Pancreas (tissue), 10 donors: ENCODE results near the gene AKAP14. TPM values are rescaled to one million over a fixed set of nuclear protein-coding genes. Genes with fewer than 3 reads are reported as not detected.

Experiments used
- ATAC-seq, 4 donors: fragments of 200-7000 bp; cut with Tn5 transposase; one replicate each; pipeline versions ENCODE4 v1.8.0 to v1.9.1; 2020; ENCODE audit warnings: mild to moderate bottlenecking in 4 of 4, moderate library complexity in 4 of 4
- DNase-seq, 6 donors: peaks; one replicate each; pipeline ENCODE4 v3.0.0-alpha.2; 2020
- FAIRE-seq: peaks from 2 replicates; lab custom pipeline; 2012; peaks lifted over from hg19 to GRCh38; lab: Jason Lieb, UNC
- H3K27ac ChIP-seq, 4 donors: fragments of 200-600 bp; sonication (generic); 1 replicate in 3 of 4; 2 replicates in 1 of 4; pipeline versions ENCODE4 v1.5.0 to v1.8.0; 2020
- H3K27me3 ChIP-seq, 4 donors: fragments of 200-600 bp; one replicate each; pipeline ENCODE4 v1.8.0; 2021
- H3K36me3 ChIP-seq, 3 donors: fragments of 200-600 bp; sonication (generic) in 1 of 3; one replicate each; pipeline versions ENCODE4 v1.5.0 to v1.8.0; 2020 to 2021
- H3K4me1 ChIP-seq, 3 donors: fragments of 200-600 bp; one replicate each; pipeline ENCODE4 v1.8.0; 2021
- H3K4me3 ChIP-seq, 4 donors: fragments of 200-600 bp; sonication (generic) in 2 of 4; one replicate each; pipeline versions ENCODE4 v1.5.0 to v1.8.0; 2020 to 2021
- H3K9me3 ChIP-seq, 4 donors: fragments of 200-600 bp; one replicate each; pipeline ENCODE4 v1.8.0; 2021
- CTCF ChIP-seq, 4 donors: fragments of 200-600 bp; sonication (generic) in 3 of 4; IDR thresholded peaks; one replicate each; pipeline versions ENCODE4 v1.5.0 to v1.8.0; 2021; ENCODE audit warnings: antibody characterized with exemption in 4 of 4
- WGBS, 2 donors: extraction: QIAGEN DNeasy Blood & Tissue Kit; methylation state at CpG; one replicate each; pipeline ENCODE4 v1.1.7; 2013; 5-methylcytosine and 5-hydroxymethylcytosine counted together
- intact Hi-C, 3 donors: fragments of 100-400 bp; cut with DNase I; formaldehyde crosslinking; loops; one replicate each; pipeline versions ENCODE4 v1.11.1 to v1.14.2; 2022
- polyA plus RNA-seq, 2 donors: library from polyadenylated mRNA; stranded (reverse); fragments of 200-250 nt; gene quantifications; one replicate each; pipeline ENCODE4 v1.2.3, GENCODE V29; 2013
- total RNA-seq, 6 donors: library from RNA; stranded (reverse); fragmentation: NEBNext Ultra II Directional in 4 of 6; extraction: Animal tissue kit (Norgen Biotek cat#: 25700) in 4 of 6; gene quantifications; one replicate each; pipeline versions ENCODE4 v1.2.1 to v1.2.4, GENCODE V29; 2021 to 2023
- donor health status: healthy with polysubstance abuse.
- donor health status: DM: no; HTN: no; CAD: no; lungs with moderate emphysema.
- donor health status: DM: no; HTN: no; CAD: no.
- donor health status: control.
- donor health status: control.
- donor health status: Bipolar disorder and iron deficiency.
- donor health status: DM: yes; HTN: yes; CAD: no.
- donor health status: DM: no; HTN: no; CAD: no.
- donor health status: DM: no; HTN: no; CAD: no.
- donor health status: DM: yes; HTN: yes; CAD: no.

AKAP14 gene
- total RNA-seq, result not detected
- not detected for polyA plus RNA-seq

GRCh38 chrX:119895843-119896326 lies at the start of gene AKAP14:
Gene AKAP14, plus strand, starts transcription at chrX:119895893. Its CDS starts 7,331 bp downstream, at chrX:119903224.
- WGBS, 2 donors, result 60 to 66% methylated on average over 4 of the region's 4 CpGs
- H3K9me3 ChIP-seq, result no peaks in the 10 kb centered on the region
- no peaks in the 10 kb centered on the region for H3K27me3 ChIP-seq
- H3K4me3 ChIP-seq, result no peak within 1 kb of the TSS
- no peaks in the 10 kb centered on the region for H3K4me1 ChIP-seq
- FAIRE-seq (no peak), ATAC-seq (no peak), DNase-seq (no peak)
- intact Hi-C loops, result no loop called here
- no peak for TF ChIP-seq CTCF (IDR thresholded peaks at IDR 0.05)
- no peaks in the 10 kb centered on the region for H3K36me3 ChIP-seq
- no peak within 1 kb of the TSS for H3K27ac ChIP-seq

- WGBS, 2 donors, result 0 to 23% methylated on average over 54 of the region's 54 CpGs
- Histone ChIP-seq H3K27ac (peak within 1 kb of the TSS; percentile 22 to 82 (median 57)), H3K4me1 (no peaks in the 10 kb centered on the region), H3K4me3 (peak within 1 kb of the TSS; percentile 29 to 56 (median 40)), H3K9me3 (no peaks in the 10 kb centered on the region), H3K36me3 (no peaks in the 10 kb centered on the region), H3K27me3 (no peaks in the 10 kb centered on the region)
- intact Hi-C loops, result no loop called here
- peak; percentile 96 to 99 (median 98) for ATAC-seq
- FAIRE-seq, result peak; percentile 98
- DNase-seq, result peak; percentile 91 to 97 (median 96)
- TF ChIP-seq CTCF (IDR thresholded peaks at IDR 0.05), result no peak
Observed at GRCh38 chrX:119852382-119853353, 43.0 kb upstream of the AKAP14 start, which contains the start of gene UPF3B. Gene UPF3B, minus strand, starts transcription at chrX:119852963. Its CDS starts 35 bp downstream, at chrX:119852928.

- Histone ChIP-seq H3K4me1 (no peaks in the 10 kb centered on the region), H3K4me3 (peak overlapping the region in 2 of 4 donors; percentile 36 to 56), H3K27me3 (no peaks in the 10 kb centered on the region), H3K9me3 (no peaks in the 10 kb centered on the region), H3K27ac (peak overlapping the region in 3 of 4 donors; percentile 22 to 82 (median 30)), H3K36me3 (no peaks in the 10 kb centered on the region)
- WGBS, 2 donors, result 6 to 41% methylated on average over 10 of the region's 10 CpGs
- peak in 3 of 4 donors; percentile 33 to 43 (median 33) for ATAC-seq
- no peak for FAIRE-seq
- intact Hi-C loops, result no loop called here
- no peak for TF ChIP-seq CTCF (IDR thresholded peaks at IDR 0.05)
- no peak for DNase-seq
Observed at GRCh38 chrX:119853444-119853843, 42.2 kb upstream of the AKAP14 start.

- FAIRE-seq (no peak), DNase-seq (no peak), ATAC-seq (peak; percentile 28 to 49 (median 41))
- Histone ChIP-seq H3K27ac (peak overlapping the region; percentile 70 to 88 (median 82)), H3K36me3 (no peaks in the 10 kb centered on the region), H3K9me3 (no peaks in the 10 kb centered on the region), H3K4me1 (no peaks in the 10 kb centered on the region), H3K4me3 (peak overlapping the region; percentile 29 to 49 (median 43)), H3K27me3 (no peaks in the 10 kb centered on the region)
- TF ChIP-seq CTCF (IDR thresholded peaks at IDR 0.05), result no peak
- intact Hi-C loops, result no loop called here
- WGBS, 2 donors, result 0 to 38% methylated on average over 25 of the region's 25 CpGs
Observed at GRCh38 chrX:119870626-119871131, 25.0 kb upstream of the AKAP14 start.
